Smooth muscle cell of the pulmonary artery (primary cell): ENCODE results near the gene DEPDC5. TPM values are rescaled to one million over a fixed set of nuclear protein-coding genes. Genes with fewer than 3 reads are reported as not detected.

ENCODE experiments used
- total RNA-seq: library from RNA; depleted of rRNA; stranded (reverse); fragments of >200 nt; gene quantifications from 2 replicates; pipeline ENCODE4 v1.2.3, GENCODE V29; 2014

DEPDC5 gene
- 10.2 and 11.6 TPM in 2 replicates for total RNA-seq

GRCh38 chr22:31753634-31754501 lies at the start of gene DEPDC5:
DEPDC5 (plus strand) TSS chr22:31754019; CDS start chr22:31754922, 903 bp downstream.

GRCh38 chr22:31749636-31750364 lies 4.0 kb upstream of the DEPDC5 start, which contains the start of gene PRR14L:
PRR14L (minus strand) TSS chr22:31750132; CDS start chr22:31738860, 11,272 bp downstream.

GRCh38 chr22:31943978-31944699 lies 190.3 kb downstream of the DEPDC5 start, which contains the start of gene YWHAH:
YWHAH (plus strand) TSS chr22:31944535; CDS start chr22:31944734, 199 bp downstream.

Other genes with a start within 250 kb of the DEPDC5 start
- gene PISD, start 91.8 kb upstream of the DEPDC5 start, total RNA-seq = 39.5 and 50.9 TPM in 2 replicates
- 22.3 and 22.5 TPM in 2 replicates for gene PRR14L, start 3.9 kb upstream of the DEPDC5 start, total RNA-seq
- 82.3 and 87.7 TPM in 2 replicates for gene YWHAH, start 190.5 kb downstream of the DEPDC5 start, total RNA-seq